Choroid plexus epithelial cell (primary cell): ENCODE results near the gene ESYT2.

Experiments
- DNase-seq: peaks from one replicate; pipeline ENCODE4 v3.0.0-alpha.2; 2010; ENCODE audit warnings: low read depth
- H3K4me3 ChIP-seq: 2 replicates; pipeline ENCODE4 v1.5.1; 2011; ENCODE audit warnings: low read depth, mild to moderate bottlenecking, control low read depth, low read length, moderate library complexity
- TF ChIP-seq, protein P1 (sequence below): conservative IDR thresholded peaks from 2 replicates; pipeline ENCODE4 v1.5.1; 2011; ENCODE audit warnings: low read depth, mild to moderate bottlenecking, control low read depth, inconsistent platforms, low read length, moderate library complexity

ESYT2 gene

DNA sequence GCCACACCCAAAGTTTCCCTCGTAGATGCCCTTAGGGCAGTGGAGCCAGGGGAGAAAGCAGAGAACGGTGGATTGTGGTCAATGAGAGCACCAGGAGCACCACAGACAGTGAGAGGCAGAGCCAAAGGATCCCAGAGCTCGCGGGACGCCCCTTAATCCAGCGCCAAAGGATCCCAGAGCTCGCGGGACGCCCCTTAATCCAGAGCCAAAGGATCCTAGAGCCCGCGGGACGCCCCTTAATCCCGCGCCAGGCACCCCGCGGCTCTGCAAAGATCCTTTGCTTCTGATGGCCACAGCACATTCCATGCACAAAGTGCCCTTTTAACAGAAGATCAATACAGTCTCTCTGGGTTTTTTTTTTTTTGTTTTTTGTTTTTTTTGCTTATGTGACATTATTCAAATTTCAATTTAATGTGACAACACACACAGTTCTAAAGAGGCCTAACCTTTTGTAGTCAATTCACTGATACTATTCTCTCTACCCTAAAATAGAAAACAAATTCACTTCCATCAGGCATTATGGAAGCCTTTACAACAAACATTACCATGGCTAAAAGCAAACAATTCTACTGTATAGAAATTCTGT is 71.8 kb downstream of the ESYT2 start:
- no peak overlapping the region for H3K4me3 ChIP-seq
- no peak for DNase-seq
- TF ChIP-seq, protein P1, sequence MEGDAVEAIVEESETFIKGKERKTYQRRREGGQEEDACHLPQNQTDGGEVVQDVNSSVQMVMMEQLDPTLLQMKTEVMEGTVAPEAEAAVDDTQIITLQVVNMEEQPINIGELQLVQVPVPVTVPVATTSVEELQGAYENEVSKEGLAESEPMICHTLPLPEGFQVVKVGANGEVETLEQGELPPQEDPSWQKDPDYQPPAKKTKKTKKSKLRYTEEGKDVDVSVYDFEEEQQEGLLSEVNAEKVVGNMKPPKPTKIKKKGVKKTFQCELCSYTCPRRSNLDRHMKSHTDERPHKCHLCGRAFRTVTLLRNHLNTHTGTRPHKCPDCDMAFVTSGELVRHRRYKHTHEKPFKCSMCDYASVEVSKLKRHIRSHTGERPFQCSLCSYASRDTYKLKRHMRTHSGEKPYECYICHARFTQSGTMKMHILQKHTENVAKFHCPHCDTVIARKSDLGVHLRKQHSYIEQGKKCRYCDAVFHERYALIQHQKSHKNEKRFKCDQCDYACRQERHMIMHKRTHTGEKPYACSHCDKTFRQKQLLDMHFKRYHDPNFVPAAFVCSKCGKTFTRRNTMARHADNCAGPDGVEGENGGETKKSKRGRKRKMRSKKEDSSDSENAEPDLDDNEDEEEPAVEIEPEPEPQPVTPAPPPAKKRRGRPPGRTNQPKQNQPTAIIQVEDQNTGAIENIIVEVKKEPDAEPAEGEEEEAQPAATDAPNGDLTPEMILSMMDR, result no peak

DNA sequence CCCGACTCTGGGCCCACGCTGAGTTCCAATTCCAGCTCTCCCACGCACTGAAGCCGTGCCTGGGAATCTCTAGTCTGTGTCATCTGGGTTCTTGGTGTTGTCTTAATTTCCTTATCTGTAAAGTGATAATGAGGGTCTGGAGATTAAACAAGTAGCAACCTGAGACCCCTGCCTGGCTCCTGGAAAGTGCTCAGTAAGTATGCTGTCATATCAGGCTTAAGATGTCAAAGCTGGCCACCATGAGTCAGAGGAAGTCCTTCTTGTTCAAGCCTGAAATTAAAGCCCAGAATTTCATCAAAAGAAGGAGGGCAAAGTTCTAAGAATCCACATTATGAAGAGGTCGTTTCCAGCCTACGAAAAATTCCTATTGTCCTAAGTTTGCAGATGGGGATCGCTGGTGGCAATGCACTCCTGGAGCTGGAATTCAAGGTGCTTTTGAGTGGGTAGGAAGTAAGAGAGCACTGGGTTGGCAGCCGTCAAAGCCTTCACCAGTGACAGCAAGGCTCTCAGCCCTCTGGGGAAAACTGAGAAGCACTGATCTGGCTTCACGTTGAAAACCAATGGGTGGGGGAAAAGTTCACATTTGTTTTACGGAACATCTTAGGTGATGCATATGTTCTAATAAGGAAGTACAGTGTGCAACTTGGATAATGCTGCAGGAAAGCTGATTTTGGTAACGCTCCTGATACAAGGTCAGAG is 74.4 kb downstream of the ESYT2 start:
- no peak for DNase-seq
- H3K4me3 ChIP-seq, result no peak overlapping the region
- TF ChIP-seq, protein P1, result no peak

DNA sequence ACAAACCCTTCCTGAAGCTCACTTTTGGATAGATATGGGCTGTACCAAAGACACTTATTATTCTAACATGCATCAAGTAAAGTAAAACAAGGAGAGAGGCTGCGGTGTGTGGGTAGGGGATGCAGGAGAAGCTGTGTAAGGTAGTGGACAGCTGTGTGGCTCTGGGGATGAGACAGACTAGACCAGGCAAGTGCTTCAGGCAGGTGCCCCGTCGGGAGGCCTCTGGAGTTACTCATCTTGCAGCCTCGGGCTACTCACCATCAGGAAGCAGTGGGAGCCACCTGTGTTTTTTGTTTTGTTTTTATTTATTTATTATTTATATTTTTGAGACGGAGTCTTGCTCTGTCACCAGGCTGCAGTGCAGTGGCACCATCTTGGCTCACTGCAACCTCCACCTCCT is 75.4 kb downstream of the ESYT2 start:
- H3K4me3 ChIP-seq, result no peak overlapping the region
- TF ChIP-seq, protein P1, result no peak
- no peak for DNase-seq

DNA sequence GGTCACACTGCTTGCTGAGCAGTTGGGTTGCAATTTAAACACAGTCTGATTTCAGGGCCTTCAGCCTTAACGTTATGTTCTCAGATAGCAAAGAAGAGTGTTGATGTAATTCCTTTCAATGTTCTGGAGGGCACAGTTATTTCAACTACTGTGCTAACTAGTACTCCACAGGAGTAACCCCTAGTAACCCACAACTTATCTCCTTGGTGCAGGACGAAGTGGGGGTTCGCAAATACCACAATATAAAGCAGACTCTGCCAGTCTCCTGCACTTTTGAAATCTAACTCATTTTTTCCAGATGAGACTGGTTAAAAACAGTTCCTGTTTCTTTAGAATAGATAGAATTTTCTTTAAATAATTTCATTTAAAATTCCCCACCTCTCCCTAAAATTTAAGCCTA is 77.6 kb downstream of the ESYT2 start:
- TF ChIP-seq, protein P1, result no peak
- DNase-seq, result no peak
- no peak overlapping the region for H3K4me3 ChIP-seq

DNA sequence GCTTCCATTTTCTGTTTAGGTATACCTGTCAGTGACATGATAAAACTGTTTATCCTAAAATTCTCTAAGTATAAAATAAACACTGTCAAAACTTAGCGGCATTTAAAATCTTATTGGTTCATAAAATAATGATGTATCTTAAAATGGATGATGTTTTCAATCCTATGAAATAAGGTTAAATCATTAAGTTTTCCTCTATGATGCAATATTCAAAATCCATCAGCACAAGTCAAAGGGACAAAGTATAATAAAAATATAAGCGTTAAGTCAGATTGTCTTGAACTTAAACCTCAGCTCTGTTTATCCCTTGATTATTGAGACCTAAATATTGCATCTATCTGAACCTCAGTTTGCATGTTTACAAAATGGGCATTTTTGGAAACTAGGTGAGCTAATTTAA is 78.1 kb downstream of the ESYT2 start:
- TF ChIP-seq, protein P1, result no peak
- no peak overlapping the region for H3K4me3 ChIP-seq
- DNase-seq, result no peak

DNA sequence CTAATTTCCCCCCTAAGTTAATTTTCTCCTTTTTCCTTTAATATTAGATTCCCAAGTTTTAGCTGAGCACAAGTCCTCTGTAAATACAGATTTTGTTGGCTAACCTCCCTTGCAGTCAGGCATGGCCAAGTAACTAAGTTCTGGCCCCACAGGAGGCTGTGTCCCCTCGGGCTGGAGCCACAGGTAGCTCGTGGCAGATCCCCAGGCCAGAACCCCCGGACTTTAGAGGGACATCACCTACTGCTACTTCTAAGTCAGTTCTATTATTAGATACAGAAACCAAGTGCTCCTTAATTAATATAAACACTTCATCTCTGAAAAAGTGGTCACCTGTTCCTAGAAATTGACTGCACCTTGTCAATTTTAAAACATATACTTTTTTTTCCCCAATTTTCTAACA is 78.6 kb downstream of the ESYT2 start:
- no peak overlapping the region for H3K4me3 ChIP-seq
- TF ChIP-seq, protein P1, result no peak
- DNase-seq, result no peak

DNA sequence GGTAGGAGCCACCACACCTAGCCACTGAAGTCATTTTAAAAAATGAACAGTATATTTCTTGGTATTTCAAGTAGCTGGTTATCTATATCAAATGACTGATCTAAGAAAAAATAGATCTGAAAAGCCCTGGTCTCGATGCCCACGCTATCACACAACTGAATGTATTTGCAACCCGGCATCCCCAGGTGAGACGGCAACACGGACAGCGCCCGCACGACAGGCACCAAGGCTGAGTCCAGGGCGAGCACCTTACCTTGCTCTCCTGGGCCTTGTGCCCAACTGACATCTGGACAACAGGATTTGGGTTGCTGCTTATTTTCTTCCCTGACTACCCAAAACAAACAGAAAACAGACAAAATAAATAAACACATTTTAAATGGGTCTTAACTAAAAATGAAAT is 79.9 kb downstream of the ESYT2 start:
- TF ChIP-seq, protein P1, result no peak
- H3K4me3 ChIP-seq, result no peak overlapping the region
- no peak for DNase-seq
